GM19395 (cell line): ENCODE measurements around the gene DIAPH3.

ENCODE experiments used
- ATAC-seq: cut with Tn5 transposase; IDR thresholded peaks from one replicate; pipeline ENCODE4 v1.9.1; 2021; ENCODE audit warnings: mild to moderate bottlenecking, moderate library complexity; ENCODE audit not compliant: unreplicated experiment

The DIAPH3 gene

GRCh38 chr13:59643906-59644626, 519.7 kb downstream of the DIAPH3 start:
- ATAC-seq, result no peak

GRCh38 chr13:59643364-59643841, 520.3 kb downstream of the DIAPH3 start:
- ATAC-seq, result no peak

- ATAC-seq, result no peak
Measured at GRCh38 chr13:59641817-59642216, 521.9 kb downstream of the DIAPH3 start.

DNA sequence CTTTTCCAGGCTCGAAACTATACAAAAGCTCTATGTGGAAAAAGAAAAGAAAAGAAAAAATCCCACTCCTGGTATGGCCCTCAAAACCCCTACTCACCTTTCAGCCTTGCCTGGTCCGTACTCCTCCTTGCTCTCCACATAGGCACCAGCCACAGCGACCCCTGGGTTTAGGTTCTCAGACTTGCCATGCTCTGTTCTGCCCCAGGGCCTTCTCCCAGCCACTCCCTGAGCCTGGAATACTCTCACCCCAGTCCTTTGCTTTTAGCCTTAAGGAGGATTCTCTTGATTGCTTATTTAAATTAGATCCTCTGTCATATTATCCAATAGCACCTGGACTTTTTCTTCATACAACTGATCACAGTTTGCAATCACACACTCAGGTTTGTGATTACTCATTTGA, 522.5 kb downstream of the DIAPH3 start:
- ATAC-seq, result no peak

- no peak for ATAC-seq
Measured at GRCh38 chr13:59638404-59638803, 525.3 kb downstream of the DIAPH3 start.

- no peak for ATAC-seq
Measured at GRCh38 chr13:59635589-59635988, 528.1 kb downstream of the DIAPH3 start.

DNA sequence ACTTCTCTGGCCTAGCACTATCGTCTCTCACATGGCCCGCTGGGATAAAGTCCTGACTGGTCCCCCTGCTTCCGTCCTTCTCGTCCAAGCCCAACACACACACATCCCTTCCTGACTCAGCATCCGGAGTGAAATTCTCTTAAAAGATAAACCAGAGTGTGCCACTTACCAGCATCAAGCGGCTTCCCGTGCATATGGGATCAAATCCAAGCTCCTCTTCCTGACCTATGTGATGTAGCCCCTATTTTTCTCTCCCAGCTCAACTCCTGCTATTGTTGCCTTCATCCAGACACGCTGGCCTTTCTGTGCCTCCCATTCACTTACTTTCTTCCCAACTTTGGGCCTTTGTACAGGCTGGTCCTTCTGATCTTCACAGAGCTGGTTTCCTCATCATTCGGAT, 530.4 kb downstream of the DIAPH3 start:
- no peak for ATAC-seq

GRCh38 chr13:59631271-59631670, 532.5 kb downstream of the DIAPH3 start:
- ATAC-seq, result no peak

GRCh38 chr13:59625111-59625510, 538.6 kb downstream of the DIAPH3 start:
- ATAC-seq, result no peak

DNA sequence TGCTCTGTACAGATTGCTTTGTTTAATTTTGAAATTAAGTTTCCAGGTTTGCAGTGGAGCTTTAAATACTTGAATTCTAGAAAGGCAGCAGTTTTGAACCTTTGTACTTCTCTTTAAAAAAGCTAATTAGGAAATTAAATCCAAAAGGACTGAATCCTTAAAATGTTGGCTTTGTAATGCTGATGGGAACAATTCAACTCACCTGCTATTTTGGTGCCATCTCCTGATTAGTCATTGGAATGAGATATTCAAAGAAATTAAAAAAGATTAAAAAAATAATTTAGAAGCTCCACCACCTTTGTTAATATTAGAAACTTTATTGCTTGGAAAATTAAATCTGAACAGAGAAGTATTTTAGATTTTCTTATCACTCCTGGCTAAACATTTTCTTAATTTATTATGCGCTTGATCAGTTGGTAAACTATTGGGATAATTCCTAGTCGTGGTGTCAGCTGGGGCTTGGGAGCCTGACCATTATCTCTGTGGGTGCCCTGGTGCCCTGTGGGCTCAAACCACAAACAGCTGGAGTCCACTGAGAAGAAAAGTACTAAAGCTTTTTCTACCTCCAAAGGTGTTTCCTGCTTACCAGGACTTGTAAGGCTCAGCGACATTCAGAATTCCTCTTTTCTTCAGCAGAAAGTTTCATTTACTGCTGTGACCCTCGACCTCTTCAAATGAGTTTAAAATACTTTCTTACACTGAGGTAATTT, 540.4 kb downstream of the DIAPH3 start:
- no peak for ATAC-seq

- ATAC-seq, result no peak
Measured at GRCh38 chr13:59621773-59622172, 542.0 kb downstream of the DIAPH3 start.
